ENCODE results near the gene GGCX.

DNA sequence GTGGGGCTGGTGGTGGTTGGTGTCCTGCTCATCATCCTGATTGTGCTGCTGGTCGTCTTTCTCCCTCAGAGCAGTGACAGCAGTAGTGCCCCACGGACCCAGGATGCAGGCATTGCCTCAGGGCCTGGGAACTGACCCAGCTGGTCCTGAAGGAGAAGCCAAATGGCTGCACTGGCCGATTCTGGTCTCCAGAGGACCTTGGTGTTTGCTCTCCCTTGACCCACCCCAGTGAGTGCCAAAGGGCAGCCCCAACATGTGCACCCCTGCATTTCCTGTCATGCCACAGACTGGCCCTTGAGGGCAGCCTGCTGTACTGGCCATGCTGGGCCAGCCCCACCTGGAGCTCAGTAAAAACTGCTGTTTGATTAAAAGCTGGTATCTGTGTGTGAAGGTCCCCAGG is 31.7 kb upstream of the GGCX start:
- no peak for TF ChIP-seq POLR2A (IDR thresholded peaks at IDR 0.05)
- TF ChIP-seq, protein P1, sequence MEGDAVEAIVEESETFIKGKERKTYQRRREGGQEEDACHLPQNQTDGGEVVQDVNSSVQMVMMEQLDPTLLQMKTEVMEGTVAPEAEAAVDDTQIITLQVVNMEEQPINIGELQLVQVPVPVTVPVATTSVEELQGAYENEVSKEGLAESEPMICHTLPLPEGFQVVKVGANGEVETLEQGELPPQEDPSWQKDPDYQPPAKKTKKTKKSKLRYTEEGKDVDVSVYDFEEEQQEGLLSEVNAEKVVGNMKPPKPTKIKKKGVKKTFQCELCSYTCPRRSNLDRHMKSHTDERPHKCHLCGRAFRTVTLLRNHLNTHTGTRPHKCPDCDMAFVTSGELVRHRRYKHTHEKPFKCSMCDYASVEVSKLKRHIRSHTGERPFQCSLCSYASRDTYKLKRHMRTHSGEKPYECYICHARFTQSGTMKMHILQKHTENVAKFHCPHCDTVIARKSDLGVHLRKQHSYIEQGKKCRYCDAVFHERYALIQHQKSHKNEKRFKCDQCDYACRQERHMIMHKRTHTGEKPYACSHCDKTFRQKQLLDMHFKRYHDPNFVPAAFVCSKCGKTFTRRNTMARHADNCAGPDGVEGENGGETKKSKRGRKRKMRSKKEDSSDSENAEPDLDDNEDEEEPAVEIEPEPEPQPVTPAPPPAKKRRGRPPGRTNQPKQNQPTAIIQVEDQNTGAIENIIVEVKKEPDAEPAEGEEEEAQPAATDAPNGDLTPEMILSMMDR (IDR thresholded peaks at IDR 0.05) = no peak
